NK-92 (cell line): ENCODE results near the gene NACC1.

ENCODE experiments used
- DNase-seq: peaks from one replicate; lab custom pipeline; 2025; ENCODE audit not compliant: unreplicated experiment; lab: John Stamatoyannopoulos, UW

Gene NACC1

GRCh38 chr19:13099073-13099999 is 18.7 kb upstream of the NACC1 start:
- no peak for DNase-seq

DNA sequence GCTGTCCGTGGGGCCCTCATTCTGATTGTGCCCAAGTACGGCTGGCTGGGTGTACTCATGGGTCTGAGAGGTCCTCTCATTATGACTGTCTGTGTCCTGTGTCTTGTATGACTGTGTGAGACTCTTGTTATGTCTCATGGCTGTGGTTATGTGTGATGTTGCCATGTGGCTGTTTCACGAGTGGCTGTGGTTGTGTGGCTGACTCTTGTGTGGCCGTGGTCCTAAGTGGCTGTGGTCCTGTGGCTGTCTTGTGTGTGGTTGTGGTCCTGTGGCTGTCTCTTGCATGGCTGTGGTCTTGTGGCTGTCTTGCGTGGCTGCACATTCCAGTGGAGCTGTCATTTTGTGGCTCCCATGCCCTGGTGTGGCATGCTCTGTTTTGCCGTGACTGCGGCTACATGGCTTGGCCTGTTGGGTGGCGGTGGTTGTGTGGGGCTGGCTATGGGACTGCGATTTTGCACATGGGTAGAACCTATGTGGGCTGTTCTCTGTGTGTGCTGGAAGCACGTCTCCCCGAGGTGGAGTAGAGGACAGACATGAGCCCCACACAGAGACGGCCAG is 18.0 kb upstream of the NACC1 start:
- DNase-seq, result no peak

- no peak for DNase-seq
Measured at GRCh38 chr19:13100841-13101589, 17.0 kb upstream of the NACC1 start.

DNA sequence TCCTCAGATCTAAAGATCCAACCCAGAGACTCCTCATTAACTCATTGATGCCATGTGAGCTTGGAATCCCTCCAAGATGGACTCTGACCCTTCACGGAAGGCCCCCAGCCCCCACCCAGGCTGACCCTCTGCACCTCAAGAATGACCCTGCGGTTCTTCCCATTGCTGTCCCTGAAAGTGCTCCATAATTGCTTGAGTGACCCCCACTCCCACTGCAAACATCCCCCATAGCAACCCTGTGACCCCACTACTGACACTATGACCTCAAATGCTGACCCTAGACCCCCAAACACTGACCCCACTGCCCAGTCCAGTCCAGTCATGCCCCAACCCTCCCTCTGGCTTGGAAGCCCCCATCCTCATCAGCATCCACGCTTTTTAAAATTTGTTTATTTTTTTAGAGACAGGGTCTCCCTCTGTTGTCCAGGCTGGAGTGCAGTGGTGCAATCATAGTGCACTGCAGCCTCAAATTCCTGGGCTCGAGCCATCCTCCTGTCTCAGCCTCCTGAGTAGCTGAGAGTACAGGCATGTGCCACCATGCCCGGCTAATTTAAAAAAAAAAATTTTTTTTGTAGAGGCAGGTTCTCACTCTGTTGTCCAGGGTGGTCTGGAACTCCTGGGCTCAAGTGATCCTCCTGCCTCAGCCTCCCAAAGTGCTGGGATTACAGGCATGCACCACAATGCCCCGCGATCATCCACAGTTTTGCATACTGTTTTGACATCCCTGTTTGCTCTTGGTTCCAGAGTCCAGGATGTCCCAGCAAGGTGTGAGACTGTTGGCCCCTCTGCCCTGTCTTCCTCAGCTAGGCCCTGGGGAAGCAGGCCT is 16.3 kb upstream of the NACC1 start:
- DNase-seq, result no peak

DNA sequence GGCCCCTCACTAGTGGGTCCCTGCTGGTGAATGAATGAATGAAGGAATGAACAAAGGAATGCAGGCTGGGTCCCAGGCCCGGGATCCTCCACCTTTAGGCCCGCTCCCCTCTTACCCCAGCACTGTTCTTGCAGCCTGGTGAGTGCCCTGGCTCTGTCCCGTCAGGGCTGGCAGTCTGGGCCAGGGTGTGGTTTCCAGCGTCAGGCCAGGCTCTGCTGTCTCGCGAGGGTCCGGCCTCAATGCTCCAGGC is 15.7 kb upstream of the NACC1 start:
- DNase-seq, result no peak

DNA sequence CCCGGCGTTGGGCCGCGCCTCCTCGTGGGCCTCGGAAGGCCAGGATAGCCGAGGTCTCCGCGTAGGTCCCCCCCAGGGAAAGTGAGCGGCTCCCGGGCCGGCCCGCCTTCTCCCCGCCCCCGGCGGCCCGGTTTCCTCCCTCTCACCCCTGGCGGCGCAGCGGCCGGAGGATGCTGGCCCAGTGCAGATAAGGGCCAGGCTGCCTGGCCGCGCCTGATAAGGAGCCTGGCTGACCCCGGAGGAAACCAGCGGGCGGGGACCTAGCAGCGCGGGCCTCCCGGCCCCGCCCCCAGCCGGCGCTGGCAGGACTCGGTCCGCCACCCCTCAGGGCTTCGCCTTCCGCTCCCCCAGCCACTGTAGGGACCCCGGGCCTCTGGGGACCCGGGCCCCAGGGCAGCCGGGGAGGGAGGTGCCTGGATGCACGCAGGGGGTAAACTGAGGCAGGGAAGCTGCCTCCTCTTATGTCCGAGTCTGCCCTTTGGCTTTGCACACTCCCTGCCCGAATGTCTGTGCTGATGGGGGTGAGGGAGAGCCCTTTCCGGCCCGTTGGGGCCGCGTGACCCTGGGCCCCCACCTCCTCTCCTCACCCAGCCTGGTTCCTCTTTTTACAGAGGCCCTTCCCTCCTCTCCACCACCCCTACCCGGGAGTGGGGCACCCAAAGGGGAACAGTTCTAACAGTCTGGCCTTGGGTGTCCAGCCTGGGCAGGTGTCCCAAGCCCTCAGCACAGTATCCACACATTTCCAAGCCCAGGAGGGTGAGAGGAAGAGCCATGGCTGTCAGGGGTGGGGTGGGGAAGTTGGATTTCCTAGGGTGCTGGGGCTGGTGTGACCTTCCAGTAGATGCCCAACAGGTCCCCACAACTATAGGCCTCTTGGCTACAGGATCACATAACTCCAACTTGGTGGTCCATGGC is 15.1 kb upstream of the NACC1 start, which contains the start of gene LYL1:
Gene LYL1 (minus strand): TSS at position 193 of the 915 bp plus-strand sequence. CDS start 1,687 bp downstream, outside the sequence.
- DNase-seq, result no peak

- no peak for DNase-seq
Measured at GRCh38 chr19:13103581-13104359, 14.3 kb upstream of the NACC1 start.

DNA sequence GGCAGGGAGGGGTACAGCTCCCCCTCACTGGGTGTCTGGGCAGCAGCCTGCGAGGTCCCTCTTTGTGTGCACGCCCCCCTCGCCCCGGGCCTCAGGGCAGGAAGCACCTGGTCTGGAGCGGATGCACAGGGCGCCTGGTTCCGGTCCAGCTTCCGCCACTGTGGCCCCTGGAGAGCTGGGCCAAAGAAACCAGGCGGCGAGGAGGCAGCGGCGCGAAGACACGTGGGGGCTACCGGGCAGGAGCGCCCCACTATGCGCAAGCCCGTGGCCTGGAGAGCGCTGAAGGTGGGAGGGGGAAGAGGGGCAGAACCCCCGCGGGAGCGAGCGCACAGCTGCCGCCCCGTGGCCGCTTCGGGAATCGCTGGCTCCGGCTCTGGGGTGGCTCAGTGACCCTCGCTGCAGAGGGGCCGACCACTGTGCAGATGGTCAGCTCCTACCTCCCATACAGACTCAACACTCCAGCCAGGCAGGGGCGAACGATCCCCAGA is 13.7 kb upstream of the NACC1 start:
- no peak for DNase-seq

DNA sequence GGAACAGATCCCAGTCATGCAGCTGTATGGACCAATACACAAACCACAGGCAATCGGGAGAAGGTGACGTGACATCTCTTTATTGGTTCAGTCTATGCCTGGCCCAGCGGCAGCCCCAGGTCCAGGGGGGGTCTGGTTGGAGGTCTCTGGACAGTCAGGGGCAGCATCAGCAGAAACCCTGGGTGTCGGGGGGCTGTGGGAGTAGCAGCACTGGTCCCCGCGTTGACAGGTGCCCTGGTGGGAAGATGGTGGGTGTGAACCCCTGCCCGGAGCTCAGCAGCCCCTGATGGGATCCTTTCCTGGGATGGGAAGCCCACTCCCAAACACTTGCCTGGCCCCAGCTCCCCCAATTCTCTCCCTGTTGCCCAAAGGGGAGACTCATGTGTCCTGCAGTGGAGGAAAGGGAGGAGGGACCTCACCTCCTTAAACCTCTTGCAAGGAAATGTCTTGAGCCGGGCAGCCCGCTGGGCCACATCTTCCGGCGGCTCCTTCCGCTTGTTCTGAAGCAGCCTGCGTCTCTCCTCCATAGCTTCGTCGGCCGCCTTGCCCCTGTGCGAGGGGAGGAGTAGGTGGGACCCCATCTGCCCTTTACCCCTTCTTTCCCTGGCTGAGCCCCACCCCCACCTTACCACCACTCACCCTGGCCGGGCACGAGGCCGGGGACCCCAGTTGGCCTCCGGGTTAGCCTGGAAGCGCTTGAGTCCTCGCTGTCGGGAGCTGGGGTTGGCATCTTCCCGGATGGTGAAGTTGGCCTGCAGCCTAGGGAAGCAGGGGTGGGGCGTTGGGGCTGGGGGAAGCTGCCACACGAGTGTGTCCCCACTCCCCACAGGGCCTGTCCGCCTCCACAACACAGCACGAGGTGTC is 13.0 kb upstream of the NACC1 start:
- DNase-seq, result no peak

DNA sequence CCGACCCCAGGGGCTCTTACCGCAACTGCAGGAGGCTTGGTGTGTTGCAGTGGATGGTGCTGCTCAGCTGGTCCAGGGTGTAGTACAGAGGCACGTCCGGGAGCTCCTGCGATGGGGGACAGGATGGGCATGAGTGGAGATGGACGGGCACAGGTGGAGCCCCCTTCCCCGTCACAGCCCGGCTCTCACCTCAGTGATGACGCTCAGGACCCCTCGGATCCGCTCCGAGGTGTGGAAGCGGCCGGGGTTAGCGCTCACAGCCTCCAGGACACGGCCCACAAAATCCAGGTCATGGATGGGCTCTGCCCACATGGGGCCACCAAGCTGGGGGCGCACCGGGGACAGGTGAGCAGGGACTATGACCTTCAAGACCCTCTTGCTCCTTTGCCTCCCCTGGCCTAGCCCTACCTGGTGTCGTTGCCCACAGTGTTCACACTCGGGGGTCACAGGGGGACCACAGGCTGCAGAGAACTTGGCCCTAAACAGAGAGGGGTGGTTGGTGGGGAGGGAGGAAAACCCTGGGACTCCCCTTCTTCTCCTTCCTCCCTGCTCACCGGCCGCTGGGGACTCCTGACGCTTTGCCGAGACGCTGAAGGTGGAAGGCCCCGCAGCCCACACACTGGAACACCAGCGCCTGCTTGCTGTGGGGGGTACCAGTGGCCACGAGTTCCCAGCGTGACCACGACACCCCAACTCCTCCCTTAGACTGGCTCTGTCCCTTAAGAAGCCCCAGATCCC is 8.5 kb upstream of the NACC1 start:
- DNase-seq, result no peak

GRCh38 chr19:13110099-13110610 is 7.9 kb upstream of the NACC1 start:
- no peak for DNase-seq

DNA sequence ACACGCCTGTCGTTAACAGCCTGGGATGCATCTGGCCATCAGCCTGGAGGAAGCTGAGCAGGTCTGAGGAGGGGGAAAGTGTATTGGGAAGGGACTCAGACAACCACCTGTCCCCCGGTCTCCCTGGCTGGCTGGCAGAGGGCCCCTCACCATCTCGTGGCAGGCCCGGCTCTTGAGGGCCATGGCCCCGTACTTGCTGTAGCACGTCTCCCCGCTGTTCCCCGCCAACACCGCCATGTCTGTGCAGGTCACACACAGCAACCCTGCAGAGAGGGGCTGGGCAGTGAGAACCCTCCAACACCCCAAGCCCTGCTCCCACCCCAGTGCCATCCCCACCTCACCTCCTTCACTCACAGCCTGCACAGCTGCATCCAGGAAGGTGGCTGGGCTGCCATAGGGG is 5.5 kb upstream of the NACC1 start:
- DNase-seq, result no peak

DNA sequence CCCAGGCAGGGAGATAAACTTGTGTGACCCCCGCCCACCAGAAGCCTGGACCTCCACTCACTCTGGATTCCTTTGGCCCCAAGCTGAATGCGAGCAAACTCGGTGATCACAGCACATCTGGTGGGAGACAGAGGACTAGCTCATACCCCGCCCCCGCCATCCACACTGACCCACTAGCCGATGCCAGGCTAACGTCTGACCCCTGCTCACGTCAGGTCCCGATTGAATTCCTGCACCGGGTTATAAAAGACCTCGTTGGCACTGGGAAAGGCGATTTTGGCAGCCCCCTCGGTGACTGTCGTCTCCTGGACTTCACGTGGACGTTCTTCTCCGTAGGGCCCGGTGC is 2.2 kb upstream of the NACC1 start:
- no peak for DNase-seq

- no peak for DNase-seq
Measured at GRCh38 chr19:13116282-13117175, 1.5 kb upstream of the NACC1 start, which contains the start of gene TRMT1. Gene TRMT1 (minus strand): TSS chr19:13116740. CDS start chr19:13116399, 341 bp downstream.

DNA sequence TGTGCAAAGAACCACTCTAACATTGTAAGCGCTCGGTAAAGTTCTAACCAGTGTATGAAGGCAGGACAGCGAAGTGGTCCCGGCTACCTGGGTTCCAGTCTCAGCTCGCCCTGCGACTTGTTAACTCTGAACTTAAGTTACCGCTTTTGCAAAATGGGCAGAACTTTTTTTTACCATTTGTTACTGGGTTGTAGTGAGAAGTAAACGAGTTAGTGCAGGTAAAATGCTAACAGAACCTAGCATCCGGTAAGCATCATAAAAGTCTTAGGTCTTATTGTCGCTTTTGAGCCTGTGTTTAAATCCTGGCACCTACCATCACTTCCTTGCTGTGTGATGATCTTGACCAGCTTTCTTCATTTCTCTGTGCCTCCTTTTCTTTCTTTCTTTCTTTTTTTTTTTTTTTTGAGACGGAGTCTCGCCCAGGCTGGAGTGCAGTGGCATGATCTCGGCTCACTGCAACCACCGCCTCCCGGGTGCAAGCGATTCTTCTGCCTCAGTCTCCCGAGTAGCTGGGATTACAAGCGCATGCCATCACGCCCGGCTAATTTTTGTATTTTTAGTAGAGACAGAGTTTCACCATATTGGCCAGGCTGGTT is 790 bp upstream of the NACC1 start:
- no peak for DNase-seq
